Neural cell (in vitro differentiated cells): Measurements from ENCODE around the gene TEX261.

ENCODE experiments used
- EP300 ChIP-seq: fragments of 450-650 bp; conservative IDR thresholded peaks from 2 replicates; pipeline ENCODE4 v1.6.1; 2014; ENCODE audit warnings: antibody characterized with exemption, mild to moderate bottlenecking, moderate library complexity; ENCODE audit not compliant: poor library complexity, severe bottlenecking
- EZH2 ChIP-seq: fragments of 200-600, 300-800 bp; shearing (Covaris generic), sonication (generic); IDR thresholded peaks from 2 replicates; pipeline ENCODE4 v1.6.1; 2014; ENCODE audit warnings: antibody characterized with exemption, low read length, borderline replicate concordance, mild to moderate bottlenecking; ENCODE audit not compliant: insufficient read depth, poor library complexity, severe bottlenecking
- POLR2AphosphoS5 ChIP-seq: IDR thresholded peaks from 2 replicates; pipeline ENCODE4 v1.6.1; 2012
- RAD21 ChIP-seq: fragments of 450-650 bp; conservative IDR thresholded peaks from 2 replicates; pipeline ENCODE4 v1.6.1; 2014; ENCODE audit warnings: antibody characterized with exemption, mild to moderate bottlenecking, moderate library complexity
- SMC3 ChIP-seq: fragments of 450-650 bp; conservative IDR thresholded peaks from 2 replicates; pipeline ENCODE4 v1.6.1; 2014; ENCODE audit warnings: antibody characterized with exemption, mild to moderate bottlenecking, moderate library complexity; ENCODE audit not compliant: poor library complexity
- TAF1 ChIP-seq: IDR thresholded peaks from 2 replicates; pipeline ENCODE4 v1.6.1; 2012; ENCODE audit warnings: low read depth
- TF ChIP-seq, protein P1 (sequence below): fragments of 450-650 bp; IDR thresholded peaks from 2 replicates; pipeline ENCODE4 v1.5.1; 2014; ENCODE audit warnings: antibody characterized with exemption, mild to moderate bottlenecking, moderate library complexity; ENCODE audit not compliant: poor library complexity, severe bottlenecking
- TF ChIP-seq, protein P2 (sequence below): IDR thresholded peaks from 2 replicates; pipeline ENCODE4 v1.6.1; 2012; ENCODE audit warnings: borderline replicate concordance

DNA sequence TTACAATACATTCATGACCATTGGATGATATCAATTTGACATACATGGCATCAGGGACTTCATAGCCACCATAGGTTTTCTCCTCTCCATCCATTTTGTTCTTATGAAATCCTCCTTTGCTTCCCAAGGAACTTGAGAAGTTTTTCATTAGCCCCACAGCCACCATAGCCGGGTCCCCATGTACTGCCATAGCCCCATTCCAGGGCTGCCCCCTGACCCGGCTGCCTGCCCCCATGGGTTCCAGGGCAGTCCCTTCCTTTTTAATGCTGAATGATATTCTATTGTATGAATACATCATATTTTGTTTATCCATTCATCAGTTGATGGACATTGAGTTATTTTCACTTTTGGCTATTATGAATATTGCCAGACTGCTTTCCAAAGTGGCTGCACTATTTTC lies 38.5 kb downstream of the TEX261 start:
- TF ChIP-seq POLR2AphosphoS5: no peak
- TF ChIP-seq, protein P1, sequence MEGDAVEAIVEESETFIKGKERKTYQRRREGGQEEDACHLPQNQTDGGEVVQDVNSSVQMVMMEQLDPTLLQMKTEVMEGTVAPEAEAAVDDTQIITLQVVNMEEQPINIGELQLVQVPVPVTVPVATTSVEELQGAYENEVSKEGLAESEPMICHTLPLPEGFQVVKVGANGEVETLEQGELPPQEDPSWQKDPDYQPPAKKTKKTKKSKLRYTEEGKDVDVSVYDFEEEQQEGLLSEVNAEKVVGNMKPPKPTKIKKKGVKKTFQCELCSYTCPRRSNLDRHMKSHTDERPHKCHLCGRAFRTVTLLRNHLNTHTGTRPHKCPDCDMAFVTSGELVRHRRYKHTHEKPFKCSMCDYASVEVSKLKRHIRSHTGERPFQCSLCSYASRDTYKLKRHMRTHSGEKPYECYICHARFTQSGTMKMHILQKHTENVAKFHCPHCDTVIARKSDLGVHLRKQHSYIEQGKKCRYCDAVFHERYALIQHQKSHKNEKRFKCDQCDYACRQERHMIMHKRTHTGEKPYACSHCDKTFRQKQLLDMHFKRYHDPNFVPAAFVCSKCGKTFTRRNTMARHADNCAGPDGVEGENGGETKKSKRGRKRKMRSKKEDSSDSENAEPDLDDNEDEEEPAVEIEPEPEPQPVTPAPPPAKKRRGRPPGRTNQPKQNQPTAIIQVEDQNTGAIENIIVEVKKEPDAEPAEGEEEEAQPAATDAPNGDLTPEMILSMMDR: no peak
- TF ChIP-seq EZH2: no peak
- TF ChIP-seq, protein P2, sequence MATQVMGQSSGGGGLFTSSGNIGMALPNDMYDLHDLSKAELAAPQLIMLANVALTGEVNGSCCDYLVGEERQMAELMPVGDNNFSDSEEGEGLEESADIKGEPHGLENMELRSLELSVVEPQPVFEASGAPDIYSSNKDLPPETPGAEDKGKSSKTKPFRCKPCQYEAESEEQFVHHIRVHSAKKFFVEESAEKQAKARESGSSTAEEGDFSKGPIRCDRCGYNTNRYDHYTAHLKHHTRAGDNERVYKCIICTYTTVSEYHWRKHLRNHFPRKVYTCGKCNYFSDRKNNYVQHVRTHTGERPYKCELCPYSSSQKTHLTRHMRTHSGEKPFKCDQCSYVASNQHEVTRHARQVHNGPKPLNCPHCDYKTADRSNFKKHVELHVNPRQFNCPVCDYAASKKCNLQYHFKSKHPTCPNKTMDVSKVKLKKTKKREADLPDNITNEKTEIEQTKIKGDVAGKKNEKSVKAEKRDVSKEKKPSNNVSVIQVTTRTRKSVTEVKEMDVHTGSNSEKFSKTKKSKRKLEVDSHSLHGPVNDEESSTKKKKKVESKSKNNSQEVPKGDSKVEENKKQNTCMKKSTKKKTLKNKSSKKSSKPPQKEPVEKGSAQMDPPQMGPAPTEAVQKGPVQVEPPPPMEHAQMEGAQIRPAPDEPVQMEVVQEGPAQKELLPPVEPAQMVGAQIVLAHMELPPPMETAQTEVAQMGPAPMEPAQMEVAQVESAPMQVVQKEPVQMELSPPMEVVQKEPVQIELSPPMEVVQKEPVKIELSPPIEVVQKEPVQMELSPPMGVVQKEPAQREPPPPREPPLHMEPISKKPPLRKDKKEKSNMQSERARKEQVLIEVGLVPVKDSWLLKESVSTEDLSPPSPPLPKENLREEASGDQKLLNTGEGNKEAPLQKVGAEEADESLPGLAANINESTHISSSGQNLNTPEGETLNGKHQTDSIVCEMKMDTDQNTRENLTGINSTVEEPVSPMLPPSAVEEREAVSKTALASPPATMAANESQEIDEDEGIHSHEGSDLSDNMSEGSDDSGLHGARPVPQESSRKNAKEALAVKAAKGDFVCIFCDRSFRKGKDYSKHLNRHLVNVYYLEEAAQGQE: no peak
- no peak for TF ChIP-seq TAF1
- TF ChIP-seq RAD21: no peak
- no peak for TF ChIP-seq SMC3
- TF ChIP-seq EP300: no peak
